Activated CD8-positive, alpha-beta T cell treated with anti-CD3 and anti-CD28 coated beads for 36 hours (primary cell): ENCODE data around the gene PROSER2. TPM values are rescaled to one million over a fixed set of nuclear protein-coding genes. Genes with fewer than 3 reads are reported as not detected.

Experiments
- ATAC-seq: fragments of 200-7000 bp; cut with Tn5 transposase; one replicate; pipeline ENCODE4 v1.10.0; 2021; ENCODE audit warnings: mild to moderate bottlenecking, moderate library complexity
- CTCF ChIA-PET: fragments of 350-600 bp; sonication (Branson Sonifier 250); formaldehyde crosslinking; loops from one replicate; lab custom pipeline; 2021; ENCODE audit warnings: antibody characterized with exemption; lab: Charles Lee
- POLR2A ChIA-PET: fragments of 350-600 bp; sonication (Branson Sonifier 250); formaldehyde crosslinking; loops from one replicate; lab custom pipeline; 2021; ENCODE audit warnings: antibody characterized with exemption; lab: Charles Lee
- DNase-seq: peaks from one replicate; pipeline ENCODE4 v3.0.0-alpha.2; 2020
- H3K27ac Mint-ChIP-seq: one replicate; pipeline ENCODE4 v1.8.0; 2021; ENCODE audit warnings: mild to moderate bottlenecking, mixed read lengths
- H3K27me3 Mint-ChIP-seq: one replicate; pipeline ENCODE4 v1.8.0; 2021; ENCODE audit warnings: mixed read lengths
- H3K36me3 Mint-ChIP-seq: one replicate; pipeline ENCODE4 v1.8.0; 2021; ENCODE audit warnings: low read depth, mixed read lengths
- H3K4me1 Mint-ChIP-seq: one replicate; pipeline ENCODE4 v1.8.0; 2021; ENCODE audit warnings: low read depth, mixed read lengths
- H3K4me3 Mint-ChIP-seq: one replicate; pipeline ENCODE4 v1.8.0; 2021; ENCODE audit warnings: mild to moderate bottlenecking, moderate library complexity, mixed read lengths
- H3K9me3 Mint-ChIP-seq: one replicate; pipeline ENCODE4 v1.8.0; 2021; ENCODE audit warnings: mixed read lengths
- intact Hi-C: fragments of 100-400 bp; cut with micrococcal nuclease; formaldehyde crosslinking; loops from one replicate; pipeline ENCODE4 v1.10.0; 2022
- total RNA-seq, 2 experiments: library from RNA; stranded (reverse); gene quantifications; one replicate each; pipeline ENCODE4 v1.2.3, GENCODE V29; 2021
- TF ChIP-seq, protein P1 (sequence below): fragments of 200-600 bp; IDR thresholded peaks from one replicate; pipeline ENCODE4 v1.8.0; 2022; ENCODE audit warnings: antibody characterized with exemption, mild to moderate bottlenecking

PROSER2 gene
- total RNA-seq, 2 experiments from 2014 or later, result 1.1 to 1.7 TPM

DNA sequence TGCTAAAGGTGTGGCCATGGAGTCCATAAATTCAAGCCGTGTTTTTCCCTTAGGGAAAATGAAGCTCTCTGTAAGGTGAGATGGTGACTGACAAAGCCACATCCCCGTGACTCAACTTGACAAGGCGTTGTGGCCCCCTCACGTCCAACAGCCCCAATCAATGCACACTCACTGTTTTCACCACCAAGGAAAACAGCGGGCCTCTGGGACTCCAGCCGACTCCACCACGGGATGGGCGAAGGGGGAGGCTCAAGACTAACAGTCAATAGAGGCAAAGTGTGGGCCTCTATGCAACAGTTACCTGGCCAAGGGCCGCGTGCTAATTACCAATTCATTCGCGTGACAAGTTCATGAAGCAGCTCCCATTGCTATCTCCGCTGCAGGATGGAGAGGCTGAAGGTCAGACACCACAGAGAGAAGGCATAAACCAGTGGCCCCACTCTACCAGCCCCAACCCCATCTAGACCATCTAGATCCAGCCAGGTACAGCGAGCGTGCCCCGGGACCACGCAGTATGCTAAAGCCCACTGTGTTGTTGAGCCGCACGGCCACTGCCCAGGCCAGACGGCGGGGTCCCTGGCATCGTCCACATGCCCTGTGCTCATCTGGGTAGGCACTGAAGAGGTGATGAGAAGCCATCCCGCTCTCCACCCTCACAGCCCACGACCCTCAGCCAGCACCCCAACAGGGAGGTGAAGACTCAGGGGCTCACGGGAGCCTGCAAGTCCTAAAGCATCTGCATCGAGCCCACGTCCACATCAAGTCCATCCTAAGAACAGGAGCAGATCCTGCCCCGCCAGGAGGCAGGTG is 76.1 kb downstream of the PROSER2 start:
- intact Hi-C loops, result no loop called here
- ChIA-PET CTCF (no interaction called here), POLR2A (no interaction called here)
- no peak for DNase-seq
- TF ChIP-seq, protein P1, sequence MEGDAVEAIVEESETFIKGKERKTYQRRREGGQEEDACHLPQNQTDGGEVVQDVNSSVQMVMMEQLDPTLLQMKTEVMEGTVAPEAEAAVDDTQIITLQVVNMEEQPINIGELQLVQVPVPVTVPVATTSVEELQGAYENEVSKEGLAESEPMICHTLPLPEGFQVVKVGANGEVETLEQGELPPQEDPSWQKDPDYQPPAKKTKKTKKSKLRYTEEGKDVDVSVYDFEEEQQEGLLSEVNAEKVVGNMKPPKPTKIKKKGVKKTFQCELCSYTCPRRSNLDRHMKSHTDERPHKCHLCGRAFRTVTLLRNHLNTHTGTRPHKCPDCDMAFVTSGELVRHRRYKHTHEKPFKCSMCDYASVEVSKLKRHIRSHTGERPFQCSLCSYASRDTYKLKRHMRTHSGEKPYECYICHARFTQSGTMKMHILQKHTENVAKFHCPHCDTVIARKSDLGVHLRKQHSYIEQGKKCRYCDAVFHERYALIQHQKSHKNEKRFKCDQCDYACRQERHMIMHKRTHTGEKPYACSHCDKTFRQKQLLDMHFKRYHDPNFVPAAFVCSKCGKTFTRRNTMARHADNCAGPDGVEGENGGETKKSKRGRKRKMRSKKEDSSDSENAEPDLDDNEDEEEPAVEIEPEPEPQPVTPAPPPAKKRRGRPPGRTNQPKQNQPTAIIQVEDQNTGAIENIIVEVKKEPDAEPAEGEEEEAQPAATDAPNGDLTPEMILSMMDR, result no peak
- Mint-ChIP-seq H3K27ac (no peak overlapping the region), H3K27me3 (no peaks in the 10 kb centered on the region), H3K4me3 (no peak overlapping the region), H3K9me3 (no peaks in the 10 kb centered on the region), H3K4me1 (no peaks in the 10 kb centered on the region), H3K36me3 (no peaks in the 10 kb centered on the region)
- no peak for ATAC-seq

DNA sequence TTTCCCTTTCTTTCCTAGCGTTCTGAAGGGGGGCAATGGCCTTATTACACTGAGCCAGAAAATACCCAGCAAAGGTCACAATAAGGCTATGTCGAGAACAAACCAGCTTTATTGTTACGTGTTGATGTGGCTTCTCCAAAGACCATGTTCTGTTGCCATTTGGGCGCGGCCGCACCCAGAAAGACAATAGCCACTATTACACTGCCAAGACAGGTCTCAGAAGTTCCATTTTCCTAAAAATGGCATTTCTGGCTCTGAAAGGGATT is 77.8 kb downstream of the PROSER2 start:
- no peak for ATAC-seq
- Mint-ChIP-seq H3K9me3 (no peaks in the 10 kb centered on the region), H3K4me3 (no peak overlapping the region), H3K27me3 (no peaks in the 10 kb centered on the region), H3K4me1 (no peaks in the 10 kb centered on the region), H3K27ac (no peak overlapping the region), H3K36me3 (no peaks in the 10 kb centered on the region)
- ChIA-PET POLR2A (no interaction called here), CTCF (interaction anchor here (0.9 kb wide), 1 partner anchor 94 kb away, joined by 3 read pairs; no protein-coding TSS in a partner anchor)
- intact Hi-C loops, result no loop called here
- DNase-seq, result no peak
- TF ChIP-seq, protein P1, result no peak

DNA sequence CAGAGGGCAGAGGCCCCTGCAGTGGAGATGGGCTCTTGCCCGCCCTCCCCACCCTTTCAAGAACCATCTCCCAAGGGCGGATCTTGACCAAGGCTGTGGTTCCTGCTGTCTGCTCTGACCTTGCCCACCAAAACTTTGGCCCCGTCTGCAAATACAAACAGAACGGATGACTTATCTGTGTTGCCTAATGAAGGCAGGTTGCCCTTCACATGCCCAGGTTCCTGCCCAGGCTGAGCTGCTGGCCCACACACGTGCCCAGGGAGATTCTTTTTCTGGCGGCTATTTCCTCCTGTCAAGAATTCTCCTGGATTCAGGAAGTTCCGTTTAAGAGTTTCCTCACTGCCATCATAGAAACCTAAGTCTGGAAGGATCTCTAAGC is 78.3 kb downstream of the PROSER2 start:
- no peaks in the 10 kb centered on the region for H3K27me3 Mint-ChIP-seq
- H3K27ac Mint-ChIP-seq, result no peak overlapping the region
- CTCF ChIA-PET, result interaction anchor here (0.9 kb wide), 1 partner anchor 94 kb away, joined by 3 read pairs; no protein-coding TSS in a partner anchor
- no peaks in the 10 kb centered on the region for H3K36me3 Mint-ChIP-seq
- POLR2A ChIA-PET, result no interaction called here
- TF ChIP-seq, protein P1, result no peak
- intact Hi-C loops, result no loop called here
- ATAC-seq (no peak), DNase-seq (no peak)
- no peaks in the 10 kb centered on the region for H3K9me3 Mint-ChIP-seq
- no peaks in the 10 kb centered on the region for H3K4me1 Mint-ChIP-seq
- no peak overlapping the region for H3K4me3 Mint-ChIP-seq

DNA sequence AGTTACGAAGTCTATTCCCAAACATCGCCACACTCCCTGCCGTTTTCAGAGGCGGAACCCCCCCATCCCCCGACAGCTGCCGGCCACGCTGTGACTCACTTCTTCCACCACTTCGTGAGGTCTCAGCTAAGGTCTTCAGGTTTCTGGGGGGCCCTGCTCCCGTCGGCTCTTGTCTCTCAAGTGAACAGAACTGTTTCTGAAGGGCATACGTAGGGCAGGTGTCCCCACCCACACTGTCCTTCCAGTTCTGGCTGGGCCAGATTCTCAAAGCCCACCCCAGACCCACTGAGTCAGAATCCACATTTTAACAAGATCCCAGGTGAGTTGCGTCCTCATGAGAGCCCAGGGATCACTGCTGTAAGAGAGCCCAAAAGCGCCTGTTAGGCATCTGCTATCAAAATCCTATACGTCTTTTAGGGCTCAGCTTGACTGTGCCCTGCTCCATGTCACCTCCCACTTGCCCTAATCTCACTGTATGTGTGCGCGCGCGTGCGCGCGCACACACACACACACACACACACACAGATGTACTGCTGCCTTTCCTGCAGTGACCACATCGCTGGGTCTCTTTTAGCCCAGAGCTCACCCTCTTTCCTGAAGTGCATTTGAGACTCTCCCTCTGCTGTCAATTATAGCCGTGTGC is 78.8 kb downstream of the PROSER2 start:
- no peak for ATAC-seq
- peak; percentile 8 for DNase-seq
- Mint-ChIP-seq H3K27ac (no peak overlapping the region), H3K4me1 (peaks cover 2% of the 10 kb centered on the region), H3K36me3 (no peaks in the 10 kb centered on the region), H3K27me3 (no peaks in the 10 kb centered on the region), H3K9me3 (no peaks in the 10 kb centered on the region), H3K4me3 (no peak overlapping the region)
- CTCF ChIA-PET, result interaction anchor here (0.9 kb wide), 1 partner anchor 93 kb away, joined by 3 read pairs; no protein-coding TSS in a partner anchor
- intact Hi-C loops, result no loop called here
- POLR2A ChIA-PET, result no interaction called here
- TF ChIP-seq, protein P1, result no peak

DNA sequence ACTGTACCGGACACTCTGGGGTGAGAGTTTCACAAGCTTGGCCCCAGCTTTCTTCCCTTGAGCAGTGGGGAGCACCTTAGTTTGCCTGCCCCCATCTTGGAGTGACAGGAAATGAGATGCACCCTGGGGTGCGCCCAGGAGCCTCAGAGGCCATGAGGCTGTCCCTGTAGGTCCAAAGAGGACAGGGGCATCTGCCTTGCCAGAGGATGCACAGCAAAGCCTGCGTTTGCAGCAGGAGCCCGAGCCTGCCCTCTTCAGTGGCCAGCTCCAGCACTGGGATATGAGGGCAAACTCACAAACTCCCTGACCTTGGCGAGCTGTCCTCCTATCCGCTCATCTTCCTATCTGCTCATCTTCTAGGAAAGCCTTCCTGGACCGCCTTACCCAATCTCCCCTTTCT is 79.5 kb downstream of the PROSER2 start:
- intact Hi-C loops, result no loop called here
- Mint-ChIP-seq H3K9me3 (no peaks in the 10 kb centered on the region), H3K4me3 (no peak overlapping the region), H3K36me3 (no peaks in the 10 kb centered on the region), H3K4me1 (peaks cover 2% of the 10 kb centered on the region), H3K27ac (no peak overlapping the region), H3K27me3 (no peaks in the 10 kb centered on the region)
- TF ChIP-seq, protein P1, result no peak
- ChIA-PET CTCF (no interaction called here), POLR2A (no interaction called here)
- no peak for ATAC-seq
- DNase-seq, result no peak
